ENCODE data around the gene DNAAF5.

The DNAAF5 gene

GRCh38 chr7:835021-835420 lies 108.5 kb downstream of the DNAAF5 start:
- DNase-seq (ENCODE audit: low spot score), result no peak

- DNase-seq (ENCODE audit: low spot score), result peak; percentile 40
Observed at GRCh38 chr7:835485-836401, 109.2 kb downstream of the DNAAF5 start.

All from pons (tissue), 1 donor.